H1 (cell line): ENCODE data around the gene CASP8AP2. TPM values are rescaled to one million over a fixed set of nuclear protein-coding genes. Genes with fewer than 3 reads are reported as not detected.

ENCODE experiments used
- CTCF ChIA-PET: fragments of 300-600 bp; sonication (Branson Sonifier 250); formaldehyde crosslinking; loops from one replicate; lab custom pipeline; 2021; ENCODE audit not compliant: partially characterized antibody; lab: Charles Lee
- POLR2A ChIA-PET: fragments of 300-600 bp; sonication (Branson Sonifier 250); formaldehyde crosslinking; loops from one replicate; lab custom pipeline; 2021; ENCODE audit warnings: inconsistent platforms; ENCODE audit not compliant: partially characterized antibody; lab: Charles Lee
- DNase-seq, 2 experiments: peaks; one replicate each; pipeline versions ENCODE4 v3.0.0 to v3.0.0-alpha.2; 2010 to 2022; ENCODE audit warnings: low spot score in 2 of 2, low read depth in 1 of 2, mixed read lengths in 1 of 2
- FAIRE-seq: peaks from 2 replicates; lab custom pipeline; 2011; peaks lifted over from hg19 to GRCh38; lab: Jason Lieb, UNC
- H2AFZ ChIP-seq: 2 replicates; pipeline ENCODE4 v1.8.1; 2012; ENCODE audit warnings: low read length, inconsistent platforms
- H2AK5ac ChIP-seq: 2 replicates; pipeline ENCODE4 v1.6.1; 2013; ENCODE audit warnings: low read depth, low read length
- H2BK120ac ChIP-seq: replicated peaks from 2 replicates; pipeline ENCODE3; 2013; ENCODE audit warnings: low read depth, low read length, inconsistent platforms
- H2BK12ac ChIP-seq: 2 replicates; pipeline ENCODE4 v1.6.1; 2013; ENCODE audit warnings: low read depth, low read length
- H2BK15ac ChIP-seq: 2 replicates; pipeline ENCODE4 v1.6.1; 2013; ENCODE audit warnings: low read length
- H2BK20ac ChIP-seq: 2 replicates; pipeline ENCODE4 v1.6.1; 2013; ENCODE audit warnings: low read length
- H2BK5ac ChIP-seq: 2 replicates; pipeline ENCODE4 v1.6.1; 2013; ENCODE audit warnings: low read depth, low read length
- H3K14ac ChIP-seq: 2 replicates; pipeline ENCODE4 v1.6.1; 2013; ENCODE audit warnings: inconsistent platforms; ENCODE audit not compliant: insufficient read length
- H3K18ac ChIP-seq: 2 replicates; pipeline ENCODE4 v1.6.1; 2013; ENCODE audit warnings: low read length; ENCODE audit errors: extremely low read depth
- H3K23ac ChIP-seq: 2 replicates; pipeline ENCODE4 v1.6.1; 2013; ENCODE audit warnings: inconsistent platforms; ENCODE audit not compliant: insufficient read length
- H3K23me2 ChIP-seq: 2 replicates; pipeline ENCODE4 v1.6.1; 2013; ENCODE audit warnings: low read depth, low read length
- H3K27ac ChIP-seq: 2 replicates; pipeline ENCODE4 v1.6.1; 2011; ENCODE audit warnings: low read depth, low read length, inconsistent platforms
- H3K27me3 ChIP-seq, 4 experiments: replicated peaks in 1 of 4; 1 replicate in 1 of 4; 2 replicates in 3 of 4; pipeline versions ENCODE4 v1.6.1 to v1.8.1; 2011 to 2013; ENCODE audit warnings: low read length in 3 of 4, mild to moderate bottlenecking in 3 of 4, inconsistent platforms in 2 of 4, mixed read lengths in 2 of 4, moderate library complexity in 1 of 4; ENCODE audit not compliant: control insufficient read depth in 3 of 4, insufficient read depth in 3 of 4; ENCODE audit errors: extremely low read depth in 1 of 4
- H3K36me3 ChIP-seq, 4 experiments: 2 replicates each; pipeline versions ENCODE4 v1.6.1 to v1.8.1; 2011 to 2013; ENCODE audit warnings: mild to moderate bottlenecking in 4 of 4, low read length in 3 of 4, moderate library complexity in 2 of 4, control low read depth in 1 of 4, inconsistent platforms in 1 of 4; ENCODE audit not compliant: insufficient read depth in 4 of 4, control insufficient read depth in 2 of 4
- H3K4ac ChIP-seq: replicated peaks from 2 replicates; pipeline ENCODE3; 2013; ENCODE audit warnings: low read length, low read depth, mixed read lengths, inconsistent platforms; ENCODE audit not compliant: insufficient read length
- H3K4me1 ChIP-seq, 4 experiments: replicated peaks in 1 of 4; 1 replicate in 1 of 4; 2 replicates in 3 of 4; pipeline versions ENCODE4 v1.6.1 to v1.8.1; 2011 to 2013; ENCODE audit warnings: low read length in 3 of 4, inconsistent platforms in 2 of 4, mixed read lengths in 1 of 4; ENCODE audit not compliant: insufficient read depth in 4 of 4, control insufficient read depth in 3 of 4
- H3K4me2 ChIP-seq, 2 experiments: 2 replicates each; pipeline versions ENCODE4 v1.6.1 to v1.8.1; 2011 to 2013; ENCODE audit warnings: low read depth in 2 of 2, low read length in 2 of 2, control low read depth in 1 of 2, inconsistent platforms in 1 of 2, mild to moderate bottlenecking in 1 of 2; ENCODE audit not compliant: insufficient read depth in 1 of 2
- H3K4me3 ChIP-seq, 4 experiments: fragments of 200-600, 300-600 bp in 1 of 4; sonication (generic), shearing (Covaris generic), sonication (Bioruptor Twin) in 1 of 4; 2 replicates each; pipeline versions ENCODE4 v1.5.1 to v1.8.1; 2011 to 2016; ENCODE audit warnings: low read length in 4 of 4, low read depth in 3 of 4, control low read depth in 2 of 4, inconsistent platforms in 2 of 4, mild to moderate bottlenecking in 2 of 4, mixed read lengths in 1 of 4, moderate library complexity in 1 of 4; ENCODE audit not compliant: insufficient read depth in 2 of 4; ENCODE audit errors: extremely low read depth in 1 of 4
- H3K56ac ChIP-seq: replicated peaks from 2 replicates; pipeline ENCODE3; 2013; ENCODE audit warnings: low read depth, mild to moderate bottlenecking, mixed read lengths, low read length, inconsistent platforms; ENCODE audit not compliant: insufficient read length
- H3K79me1 ChIP-seq: 2 replicates; pipeline ENCODE4 v1.6.1; 2013; ENCODE audit warnings: low read depth, low read length, control low read depth
- H3K79me2 ChIP-seq, 2 experiments: 2 replicates each; pipeline versions ENCODE4 v1.6.1 to v1.8.1; 2012 to 2013; ENCODE audit warnings: low read length in 2 of 2, mild to moderate bottlenecking in 2 of 2, inconsistent platforms in 1 of 2; ENCODE audit not compliant: insufficient read depth in 2 of 2, control insufficient read depth in 1 of 2
- H3K9ac ChIP-seq, 4 experiments: replicated peaks in 1 of 4; 1 replicate in 1 of 4; 2 replicates in 3 of 4; pipeline versions ENCODE4 v1.6.1 to v1.8.1; 2011 to 2013; ENCODE audit warnings: low read depth in 3 of 4, low read length in 3 of 4, control low read depth in 2 of 4, mild to moderate bottlenecking in 2 of 4, moderate library complexity in 2 of 4, inconsistent platforms in 1 of 4; ENCODE audit errors: extremely low read depth in 1 of 4
- H3K9me3 ChIP-seq, 2 experiments: 2 replicates each; pipeline versions ENCODE4 v1.6.1 to v1.8.1; 2012 to 2013; ENCODE audit warnings: mild to moderate bottlenecking in 2 of 2, moderate library complexity in 2 of 2, control low read depth in 1 of 2, inconsistent platforms in 1 of 2, low read depth in 1 of 2, low read length in 1 of 2, mixed read lengths in 1 of 2; ENCODE audit not compliant: insufficient read depth in 2 of 2
- H4K20me1 ChIP-seq, 2 experiments: replicated peaks in 1 of 2; 2 replicates each; pipeline versions ENCODE3 to v1.8.1; 2011 to 2013; ENCODE audit warnings: inconsistent platforms in 2 of 2, low read length in 2 of 2, mild to moderate bottlenecking in 1 of 2; ENCODE audit not compliant: insufficient read depth in 2 of 2, control insufficient read depth in 1 of 2
- H4K5ac ChIP-seq: 2 replicates; pipeline ENCODE4 v1.6.1; 2013; ENCODE audit warnings: low read length, low read depth, mixed read lengths, inconsistent platforms; ENCODE audit not compliant: insufficient read length
- H4K8ac ChIP-seq: 2 replicates; pipeline ENCODE4 v1.8.0; 2013; ENCODE audit warnings: mild to moderate bottlenecking, moderate library complexity, low read length, inconsistent platforms; ENCODE audit not compliant: insufficient read depth; ENCODE audit errors: extremely low read depth
- H4K91ac ChIP-seq: replicated peaks from 2 replicates; pipeline ENCODE3; 2013; ENCODE audit warnings: low read length, mixed read lengths, inconsistent platforms; ENCODE audit not compliant: insufficient read length
- BACH1 ChIP-seq: IDR thresholded peaks from 2 replicates; pipeline ENCODE4 v1.6.1; 2012; ENCODE audit warnings: low read length, improper control_type of control experiment
- BCL11A ChIP-seq, 2 experiments: IDR thresholded peaks; one replicate each; pipeline ENCODE4 v1.6.1; 2011; ENCODE audit warnings: low read depth in 2 of 2, low read length in 2 of 2, mild to moderate bottlenecking in 2 of 2
- CBX5 ChIP-seq: fragments of 300-800, 300-1000 bp; sonication (generic); IDR thresholded peaks from 2 replicates; pipeline ENCODE4 v1.7.1; 2016; ENCODE audit warnings: antibody characterized with exemption, low read length, low read depth
- EP300 ChIP-seq, 2 experiments: IDR thresholded peaks; 1 replicate in 1 of 2; 2 replicates in 1 of 2; pipeline ENCODE4 v1.6.1; 2011 to 2012; ENCODE audit warnings: low read depth in 2 of 2, low read length in 2 of 2, mild to moderate bottlenecking in 2 of 2, borderline replicate concordance in 1 of 2, inconsistent platforms in 1 of 2, moderate library complexity in 1 of 2
- HDAC2 ChIP-seq, 2 experiments: fragments of 300-600 bp in 1 of 2; sonication (generic) in 1 of 2; IDR thresholded peaks; 2 replicates each; pipeline ENCODE4 v1.6.1; 2011 to 2012; ENCODE audit warnings: low read depth in 2 of 2, low read length in 2 of 2, mild to moderate bottlenecking in 2 of 2, moderate library complexity in 2 of 2, borderline replicate concordance in 1 of 2, inconsistent platforms in 1 of 2
- JUN ChIP-seq: IDR thresholded peaks from 2 replicates; pipeline ENCODE4 v1.6.1; 2011; ENCODE audit warnings: low read depth, mild to moderate bottlenecking, improper control_type of control experiment, low read length
- JUND ChIP-seq: IDR thresholded peaks from 2 replicates; pipeline ENCODE4 v1.6.1; 2011; ENCODE audit warnings: mild to moderate bottlenecking, improper control_type of control experiment, low read length
- PHF8 ChIP-seq: fragments of 200-600 bp; sonication (generic); conservative IDR thresholded peaks from 2 replicates; pipeline ENCODE4 v1.7.1; 2012; ENCODE audit warnings: low read depth, mild to moderate bottlenecking, inconsistent platforms, low read length, moderate library complexity
- RFX5 ChIP-seq: IDR thresholded peaks from 2 replicates; pipeline ENCODE4 v1.6.1; 2011; ENCODE audit warnings: low read depth, low read length, improper control_type of control experiment, borderline replicate concordance
- RNF2 ChIP-seq: fragments of 200-900, 300-1000 bp; sonication (generic); IDR thresholded peaks from 2 replicates; pipeline ENCODE4 v1.7.1; 2016; ENCODE audit warnings: borderline replicate concordance, low read depth, mild to moderate bottlenecking, antibody characterized with exemption, low read length; ENCODE audit not compliant: poor library complexity, severe bottlenecking; ENCODE audit errors: missing control alignments
- SIN3A ChIP-seq, 2 experiments: IDR thresholded peaks in 1 of 2; conservative IDR thresholded peaks in 1 of 2; 2 replicates each; pipeline ENCODE4 v1.6.1; 2011 to 2012; ENCODE audit warnings: low read length in 2 of 2, improper control_type of control experiment in 1 of 2, low read depth in 1 of 2, mild to moderate bottlenecking in 1 of 2
- SRF ChIP-seq: IDR thresholded peaks from 2 replicates; pipeline ENCODE4 v1.6.1; 2011; ENCODE audit warnings: mild to moderate bottlenecking, low read depth, low read length, moderate library complexity
- TEAD4 ChIP-seq: IDR thresholded peaks from 2 replicates; pipeline ENCODE4 v1.6.1; 2012; ENCODE audit warnings: low read depth, low read length, inconsistent platforms, mixed read lengths
- WGBS, 2 experiments: shearing (Covaris generic) in 1 of 2; methylation state at CpG; one replicate each; pipeline versions ENCODE4 v1.1.6 to v1.1.7; 2013 to 2015; ENCODE audit warnings: low lambda C conversion rate in 2 of 2, mixed read lengths in 2 of 2, inconsistent platforms in 1 of 2, low coverage in 1 of 2, missing lambda C conversion rate in 1 of 2; ENCODE audit not compliant: insufficient replicate concordance in 2 of 2, insufficient coverage in 1 of 2, insufficient read length in 1 of 2; ENCODE audit errors: extremely low coverage in 1 of 2, missing lambda C conversion rate in 1 of 2; 5-methylcytosine and 5-hydroxymethylcytosine counted together
- polyA plus RNA-seq, 7 experiments: library from polyadenylated mRNA; depleted of rRNA in 3 of 7; stranded (reverse) in 5 of 7; unstranded in 2 of 7; fragments of >200 nt in 5 of 7; fragments of 200-250 nt in 2 of 7; gene quantifications; 1 replicate in 5 of 7; 2 replicates in 1 of 7; 4 replicates in 1 of 7; pipeline versions ENCODE4 v1.2.1 to v1.2.3, GENCODE V29; 2011 to 2013; ENCODE audit warnings: missing spikeins in 2 of 7, mixed read lengths in 2 of 7
- total RNA-seq: library from RNA; stranded (reverse); fragmentation: NEBNext Ultra II Directional; extraction: Animal tissue kit (Norgen Biotek cat#: 25700); gene quantifications from 2 replicates; pipeline ENCODE4 v1.2.1, GENCODE V29; 2021

Gene CASP8AP2
- total and polyA plus RNA-seq, 2 of the 8 experiments (the other 6 are each of a cell fraction or from before 2014, with no cell fraction given), result 6.9 to 32.1 TPM

- Histone ChIP-seq H2BK15ac (no peak within 1 kb of the TSS), H3K4me2 (no peak within 1 kb of the TSS), H3K9me3 (no peaks in the 10 kb centered on the region), H4K5ac (no peak within 1 kb of the TSS), H3K4me1 (peaks cover 4 to 11% (median 9%) of the 10 kb centered on the region in 4 experiments), H4K20me1 (no peaks in the 10 kb centered on the region), H2AK5ac (no peak within 1 kb of the TSS), H4K8ac (no peak within 1 kb of the TSS), H3K14ac (no peak within 1 kb of the TSS), H3K4ac (no peak within 1 kb of the TSS), H2BK120ac (no peak within 1 kb of the TSS), H3K23me2 (no peaks in the 10 kb centered on the region; the same call in 1 of the 2 replicates), H2BK5ac (no peak within 1 kb of the TSS), H3K18ac (no peak within 1 kb of the TSS), H3K27me3 (no peaks in the 10 kb centered on the region), H3K79me1 (no peaks in the 10 kb centered on the region), H3K36me3 (no peaks in the 10 kb centered on the region), H4K91ac (no peak within 1 kb of the TSS), H2BK12ac (no peak within 1 kb of the TSS), H3K56ac (no peak within 1 kb of the TSS), H2BK20ac (no peak within 1 kb of the TSS), H3K79me2 (no peaks in the 10 kb centered on the region), H2AFZ (no peak within 1 kb of the TSS), H3K23ac (no peak within 1 kb of the TSS), H3K4me3 (no peak within 1 kb of the TSS), H3K9ac (no peak within 1 kb of the TSS), H3K27ac (no peak within 1 kb of the TSS)
- no peak for DNase-seq
- CTCF ChIA-PET, result interaction anchor here (1.6 kb wide), 1 partner anchor 21 kb away, joined by 5 read pairs; no protein-coding TSS in a partner anchor
- 89% methylated on average over 1 of the region's 1 CpG; no CpG with 5 or more reads in 1 of the 2 experiments for WGBS, 2 experiments
- POLR2A ChIA-PET, result no interaction called here
- no peak for FAIRE-seq
- TF ChIP-seq HDAC2 (IDR thresholded peaks at IDR 0.05; ENCODE audit: borderline replicate concordance in 1 of 2, low read depth in 2 of 2, low read length in 2 of 2) (no peak), PHF8 (no peak), EP300 (IDR thresholded peaks at IDR 0.05; ENCODE audit: borderline replicate concordance in 1 of 2, low read depth in 2 of 2, low read length in 2 of 2) (no peak), SRF (no peak), CBX5 (no peak), BACH1 (no peak), JUN (no peak), TEAD4 (no peak), RFX5 (no peak), SIN3A (conservative IDR thresholded peaks at IDR 0.05 in 1 of 2, IDR thresholded peaks at IDR 0.05 in 1 of 2; ENCODE audit: low read depth in 1 of 2, low read length in 2 of 2) (no peak), BCL11A (IDR thresholded peaks at IDR 0.05; ENCODE audit: low read depth in 2 of 2, low read length in 2 of 2) (no peak), JUND (no peak), RNF2 (no peak)
Observed at GRCh38 chr6:89894169-89894568, 64.5 kb downstream of the CASP8AP2 start, which contains the start of gene GJA10. TSS of gene GJA10 (plus strand) at chr6:89894469. CDS start at chr6:89894469, 0 bp downstream.
